ENCODE measurements around the gene PUSL1. TPM values are rescaled to one million over a fixed set of nuclear protein-coding genes. Genes with fewer than 3 reads are reported as not detected.

PUSL1 gene
- total and polyA plus RNA-seq, 2 donors (not counting 1 experiment from before 2014, with no cell fraction given), result 15.7 to 25.8 TPM

GRCh38 chr1:1329304-1330210 is 21.2 kb downstream of the PUSL1 start:
- CTCF ChIA-PET, result no interaction called here
- H3K4me1 ChIP-seq (ENCODE audit: control insufficient read depth in 2 of 2, insufficient read depth in 2 of 2, low read length in 2 of 2), result peaks cover 12 to 30% of the 10 kb centered on the region in 2 donors
- no peak overlapping the region for H3K27ac ChIP-seq (ENCODE audit: low read length in 2 of 2)
- H3K9me3 Mint-ChIP-seq (ENCODE audit: insufficient read depth), result no peaks in the 10 kb centered on the region
- peaks cover 15% of the 10 kb centered on the region for H3K4me1 Mint-ChIP-seq
- H2AFZ ChIP-seq (ENCODE audit: insufficient read depth, low read depth, low read length, poor library complexity, severe bottlenecking), result no peak overlapping the region
- DNase-seq (no peak), ATAC-seq (ENCODE audit: low read depth) (no peak)
- H3K9ac ChIP-seq (ENCODE audit: low read length), result no peak overlapping the region
- H4K20me1 ChIP-seq (ENCODE audit: control insufficient read depth, insufficient read depth, low read length, poor library complexity, severe bottlenecking), result peaks cover 15% of the 10 kb centered on the region
- H3K4me3 ChIP-seq (ENCODE audit: control extremely low read depth in 1 of 5, extremely low read depth in 1 of 5, insufficient read depth in 1 of 5, low read depth in 2 of 5, low read length in 4 of 5), result no peak overlapping the region
- H3K4me3 Mint-ChIP-seq, result no peak overlapping the region
- POLR2A ChIA-PET, result no interaction called here
- H3K36me3 ChIP-seq (replicated peaks in 1 of 2; ENCODE audit: control extremely low read depth in 1 of 2, control insufficient read depth in 1 of 2, extremely low read depth in 1 of 2, insufficient read depth in 2 of 2, low read length in 1 of 2), result peaks cover 0 to 4% of the 10 kb centered on the region in 2 experiments
- peak overlapping the region; percentile 46 for H3K27ac Mint-ChIP-seq
- intact Hi-C loops (cut with micrococcal nuclease), result no loop called here
- H3K27me3 Mint-ChIP-seq, result no peaks in the 10 kb centered on the region
- peaks cover 14% of the 10 kb centered on the region for H3K79me2 ChIP-seq (ENCODE audit: control insufficient read depth, insufficient read depth, low read length)
- no peak for TF ChIP-seq CTCF (IDR thresholded peaks at IDR 0.05)
- no peak for TF ChIP-seq EZH2 (IDR thresholded peaks at IDR 0.05; ENCODE audit: borderline replicate concordance, insufficient read depth, low read depth, low read length, poor library complexity, severe bottlenecking)
- H3K27me3 ChIP-seq (replicated peaks in 1 of 4; ENCODE audit: control extremely low read depth in 1 of 4, control insufficient read depth in 3 of 4, insufficient read depth in 4 of 4, low read length in 3 of 4), result no peaks in the 10 kb centered on the region
- H3K4me2 ChIP-seq (replicated peaks; ENCODE audit: low read depth, low read length, poor library complexity, severe bottlenecking), result peak overlapping the region; percentile 51
- WGBS (ENCODE audit: insufficient coverage), result 97% methylated on average over 57 of the region's 58 CpGs
- peaks cover 0 to 16% (median 0%) of the 10 kb centered on the region in 3 donors for H3K9me3 ChIP-seq (ENCODE audit: control extremely low read depth in 1 of 3, control insufficient read depth in 2 of 3, insufficient read depth in 1 of 3, low read length in 2 of 3)

Measured in B cell (primary cell).